ENCODE data around the gene FLAD1. TPM values are rescaled to one million over a fixed set of nuclear protein-coding genes. Genes with fewer than 3 reads are reported as not detected.

FLAD1 gene
- total and polyA plus RNA-seq, 2 of the 8 experiments (the other 6 are each of a cell fraction or from before 2014, with no cell fraction given) = 104 to 143 TPM

DNA sequence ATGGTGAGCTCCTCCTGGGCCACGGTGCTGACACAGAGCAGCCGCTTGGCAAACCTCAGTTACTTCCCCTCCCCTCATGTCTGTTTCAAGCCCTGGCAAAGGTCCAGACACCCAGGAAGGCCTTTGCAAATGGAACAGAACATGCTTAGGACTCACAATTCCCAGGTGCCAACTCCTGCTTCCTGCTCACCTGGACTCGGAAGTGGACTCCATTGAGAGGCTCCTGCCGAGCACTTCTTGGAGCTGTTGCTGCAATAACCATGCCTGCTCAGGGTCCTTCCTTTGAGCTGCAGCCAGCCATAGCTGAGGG lies 39.7 kb downstream of the FLAD1 start:
- Histone ChIP-seq H3K4me2 (ENCODE audit: insufficient read depth in 1 of 2, low read depth in 2 of 2, low read length in 2 of 2) (no peak overlapping the region), H4K91ac (replicated peaks; ENCODE audit: insufficient read length, low read length) (no peak overlapping the region), H3K79me1 (ENCODE audit: low read depth, low read length) (no peaks in the 10 kb centered on the region), H2BK15ac (ENCODE audit: low read length) (no peak overlapping the region), H3K79me2 (ENCODE audit: control insufficient read depth in 1 of 2, insufficient read depth in 2 of 2, low read length in 2 of 2) (no peaks in the 10 kb centered on the region), H2BK5ac (ENCODE audit: low read depth, low read length) (no peak overlapping the region), H3K4me3 (ENCODE audit: extremely low read depth in 1 of 4, insufficient read depth in 2 of 4, low read depth in 3 of 4, low read length in 4 of 4) (no peak overlapping the region), H3K18ac (ENCODE audit: extremely low read depth, low read length) (no peak overlapping the region), H2BK20ac (ENCODE audit: low read length) (no peak overlapping the region), H3K9me3 (ENCODE audit: insufficient read depth in 2 of 2, low read depth in 1 of 2, low read length in 1 of 2) (no peaks in the 10 kb centered on the region), H2BK12ac (ENCODE audit: low read depth, low read length) (no peak overlapping the region), H3K23ac (ENCODE audit: insufficient read length) (no peak overlapping the region), H3K23me2 (ENCODE audit: low read depth, low read length) (no peaks in the 10 kb centered on the region), H3K14ac (ENCODE audit: insufficient read length) (no peak overlapping the region), H3K4me1 (replicated peaks in 1 of 4; ENCODE audit: control insufficient read depth in 3 of 4, insufficient read depth in 4 of 4, low read length in 3 of 4) (peaks cover 0 to 8% (median under 1%) of the 10 kb centered on the region in 4 experiments; a peak in 4 of 7 replicates), H4K8ac (ENCODE audit: extremely low read depth, insufficient read depth, low read length) (no peak overlapping the region), H3K9ac (replicated peaks in 1 of 4; ENCODE audit: extremely low read depth in 1 of 4, low read depth in 3 of 4, low read length in 3 of 4) (no peak overlapping the region), H2AFZ (ENCODE audit: low read length) (no peak overlapping the region), H4K20me1 (replicated peaks in 1 of 2; ENCODE audit: control insufficient read depth in 1 of 2, insufficient read depth in 2 of 2, low read length in 2 of 2) (no peaks in the 10 kb centered on the region), H4K5ac (ENCODE audit: insufficient read length, low read depth, low read length) (no peak overlapping the region), H3K27me3 (replicated peaks in 1 of 4; ENCODE audit: control insufficient read depth in 3 of 4, extremely low read depth in 1 of 4, insufficient read depth in 3 of 4, low read length in 3 of 4) (peaks cover 0 to 3% (median under 1%) of the 10 kb centered on the region in 4 experiments; a peak in 1 of 7 replicates), H3K36me3 (ENCODE audit: control insufficient read depth in 2 of 4, insufficient read depth in 4 of 4, low read length in 3 of 4) (no peaks in the 10 kb centered on the region), H3K56ac (replicated peaks; ENCODE audit: insufficient read length, low read depth, low read length) (no peak overlapping the region), H2BK120ac (replicated peaks; ENCODE audit: low read depth, low read length) (no peak overlapping the region), H3K27ac (ENCODE audit: low read depth, low read length) (no peak overlapping the region), H2AK5ac (ENCODE audit: low read depth, low read length) (no peak overlapping the region), H3K4ac (replicated peaks; ENCODE audit: insufficient read length, low read depth, low read length) (no peak overlapping the region)
- TF ChIP-seq TAF1 (IDR thresholded peaks at IDR 0.05; ENCODE audit: low read depth, low read length) = no peak
- WGBS, 2 experiments (ENCODE audit: extremely low coverage in 1 of 2, insufficient coverage in 1 of 2, insufficient read length in 1 of 2, insufficient replicate concordance in 2 of 2, low coverage in 1 of 2, low lambda C conversion rate in 2 of 2, missing lambda C conversion rate in 1 of 2) = 93% methylated on average over 4 of the region's 4 CpGs; no CpG with 5 or more reads in 1 of the 2 experiments
- DNase-seq (ENCODE audit: low read depth in 1 of 2, low spot score in 2 of 2) = no peak
- CTCF ChIA-PET (ENCODE audit: partially characterized antibody) = interaction anchor here (1.2 to 18.6 kb wide), 6 partner anchors 9 to 145 kb away, joined by 3 to 354 read pairs (median 71); partner anchors contain the start of genes ADAM15, EFNA4, LENEP and ZBTB7B
- POLR2A ChIA-PET (ENCODE audit: partially characterized antibody) = interaction anchor here (0.7 to 7.4 kb wide), 8 partner anchors 8 to 62 kb away, joined by 3 to 60 read pairs (median 3); partner anchors contain the start of genes DCST1, DCST2 and FLAD1
- FAIRE-seq = no peak

All from H1 (cell line).